Neural progenitor cell (in vitro differentiated cells): Measurements from ENCODE around the gene URGCP. TPM values are rescaled to one million over a fixed set of nuclear protein-coding genes. Genes with fewer than 3 reads are reported as not detected.

Source experiments
- DNase-seq: peaks from one replicate; pipeline ENCODE4 v3.0.0-alpha.2; 2016; ENCODE audit warnings: low spot score
- H2AFZ ChIP-seq: fragments of 200-600 bp; sonication (generic); replicated peaks from 2 replicates; pipeline ENCODE4 v1.6.1; 2016; ENCODE audit warnings: antibody characterized with exemption
- H3F3A ChIP-seq: fragments of 200-600 bp; sonication (generic); 2 replicates; pipeline ENCODE4 v1.6.1; 2016; ENCODE audit warnings: antibody characterized with exemption, low read depth
- H3K27ac ChIP-seq: fragments of 200-600 bp; sonication (generic); 2 replicates; pipeline ENCODE4 v1.5.1; 2016; ENCODE audit warnings: mild to moderate bottlenecking
- H3K27me3 ChIP-seq: fragments of 200-600 bp; sonication (generic); 2 replicates; pipeline ENCODE4 v1.6.1; 2016; ENCODE audit warnings: mild to moderate bottlenecking, moderate library complexity
- H3K36me3 ChIP-seq: fragments of 200-600 bp; sonication (generic); 2 replicates; pipeline ENCODE4 v1.5.1; 2016
- H3K4me1 ChIP-seq: fragments of 200-600 bp; sonication (generic); 2 replicates; pipeline ENCODE4 v1.6.1; 2016; ENCODE audit warnings: mixed run types
- H3K4me2 ChIP-seq: fragments of 200-600 bp; sonication (generic); 2 replicates; pipeline ENCODE4 v1.6.1; 2016
- H3K4me3 ChIP-seq: fragments of 200-600 bp; sonication (generic); 2 replicates; pipeline ENCODE4 v1.5.1; 2016
- H3K79me2 ChIP-seq: fragments of 200-600 bp; sonication (generic); 2 replicates; pipeline ENCODE4 v1.6.1; 2016; ENCODE audit warnings: low read depth
- H3K9ac ChIP-seq: fragments of 200-600 bp; sonication (generic); 2 replicates; pipeline ENCODE4 v1.6.1; 2016
- H3K9me3 ChIP-seq: fragments of 200-600 bp; sonication (generic); 2 replicates; pipeline ENCODE4 v1.5.1; 2016; ENCODE audit warnings: low read depth
- H4K20me1 ChIP-seq: fragments of 200-600 bp; sonication (generic); 2 replicates; pipeline ENCODE4 v1.6.1; 2016; ENCODE audit warnings: low read depth
- H3K27ac Mint-ChIP-seq: 3 replicates; pipeline ENCODE4 v1.8.0; 2021; ENCODE audit warnings: mixed read lengths
- H3K27me3 Mint-ChIP-seq: 2 replicates; pipeline ENCODE4 v1.8.0; 2022; ENCODE audit warnings: low read depth, mild to moderate bottlenecking, inconsistent platforms, moderate library complexity, mixed read lengths; ENCODE audit not compliant: insufficient read depth
- H3K36me3 Mint-ChIP-seq: 3 replicates; pipeline ENCODE4 v1.8.0; 2021; ENCODE audit warnings: mixed read lengths
- H3K4me1 Mint-ChIP-seq: 3 replicates; pipeline ENCODE4 v1.8.0; 2021; ENCODE audit warnings: mixed read lengths
- H3K4me3 Mint-ChIP-seq: 3 replicates; pipeline ENCODE4 v1.8.0; 2021; ENCODE audit warnings: mild to moderate bottlenecking, moderate library complexity, mixed read lengths
- H3K9me3 Mint-ChIP-seq: 3 replicates; pipeline ENCODE4 v1.8.0; 2020; ENCODE audit warnings: mixed read lengths
- EZH2 ChIP-seq: fragments of 200-600 bp; sonication (generic); IDR thresholded peaks from 2 replicates; pipeline ENCODE4 v1.6.1; 2017; ENCODE audit warnings: antibody characterized with exemption, mild to moderate bottlenecking, moderate library complexity
- EZH2phosphoT487 ChIP-seq: fragments of 200-600 bp; sonication (generic); IDR thresholded peaks from 2 replicates; pipeline ENCODE4 v1.6.1; 2017; ENCODE audit warnings: antibody characterized with exemption
- total RNA-seq: library from RNA; depleted of rRNA; stranded (reverse); fragments of >200 nt; gene quantifications from 2 replicates; pipeline ENCODE4 v1.2.3, GENCODE V29; 2015; ENCODE audit warnings: low replicate concordance
- TF ChIP-seq, protein P1 (sequence below): fragments of 200-600 bp; sonication (generic); IDR thresholded peaks from 2 replicates; pipeline ENCODE4 v1.5.1; 2017; ENCODE audit warnings: antibody characterized with exemption, mild to moderate bottlenecking

URGCP gene
- total RNA-seq, 1 donor from 2014 or later = 9.2 TPM

DNA sequence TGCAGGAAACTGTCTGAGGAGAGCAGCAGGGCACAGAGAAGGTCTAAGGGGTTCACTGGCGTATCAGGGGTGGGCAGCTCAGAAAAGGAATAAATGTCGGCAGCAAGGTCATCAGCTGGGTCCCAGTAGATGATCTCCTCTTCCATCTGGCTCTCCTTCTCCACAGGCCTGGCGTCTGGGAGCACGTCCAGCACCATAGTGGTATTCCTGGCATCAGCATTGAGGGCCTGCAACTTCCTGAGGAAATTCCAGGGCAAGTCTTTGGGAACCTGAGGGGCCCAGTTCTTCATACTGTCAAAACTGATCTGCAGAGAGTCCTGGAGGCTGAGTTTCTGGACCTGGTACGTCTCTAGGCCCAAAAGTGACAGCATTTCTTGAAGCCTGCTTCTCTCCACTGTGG, 27.5 kb downstream of the URGCP start:
- peaks cover 30% of the 10 kb centered on the region for H3K36me3 Mint-ChIP-seq
- no peak overlapping the region for H3K27ac Mint-ChIP-seq
- Histone ChIP-seq H2AFZ (no peak overlapping the region), H3K4me3 (no peak overlapping the region), H4K20me1 (no peaks in the 10 kb centered on the region), H3K9ac (no peak overlapping the region), H3K36me3 (no peaks in the 10 kb centered on the region), H3K27ac (no peak overlapping the region), H3K27me3 (no peaks in the 10 kb centered on the region), H3K4me1 (no peaks in the 10 kb centered on the region), H3F3A (no peaks in the 10 kb centered on the region), H3K9me3 (no peaks in the 10 kb centered on the region), H3K4me2 (no peak overlapping the region), H3K79me2 (no peaks in the 10 kb centered on the region)
- no peaks in the 10 kb centered on the region for H3K9me3 Mint-ChIP-seq
- H3K4me1 Mint-ChIP-seq = no peaks in the 10 kb centered on the region
- TF ChIP-seq, protein P1, sequence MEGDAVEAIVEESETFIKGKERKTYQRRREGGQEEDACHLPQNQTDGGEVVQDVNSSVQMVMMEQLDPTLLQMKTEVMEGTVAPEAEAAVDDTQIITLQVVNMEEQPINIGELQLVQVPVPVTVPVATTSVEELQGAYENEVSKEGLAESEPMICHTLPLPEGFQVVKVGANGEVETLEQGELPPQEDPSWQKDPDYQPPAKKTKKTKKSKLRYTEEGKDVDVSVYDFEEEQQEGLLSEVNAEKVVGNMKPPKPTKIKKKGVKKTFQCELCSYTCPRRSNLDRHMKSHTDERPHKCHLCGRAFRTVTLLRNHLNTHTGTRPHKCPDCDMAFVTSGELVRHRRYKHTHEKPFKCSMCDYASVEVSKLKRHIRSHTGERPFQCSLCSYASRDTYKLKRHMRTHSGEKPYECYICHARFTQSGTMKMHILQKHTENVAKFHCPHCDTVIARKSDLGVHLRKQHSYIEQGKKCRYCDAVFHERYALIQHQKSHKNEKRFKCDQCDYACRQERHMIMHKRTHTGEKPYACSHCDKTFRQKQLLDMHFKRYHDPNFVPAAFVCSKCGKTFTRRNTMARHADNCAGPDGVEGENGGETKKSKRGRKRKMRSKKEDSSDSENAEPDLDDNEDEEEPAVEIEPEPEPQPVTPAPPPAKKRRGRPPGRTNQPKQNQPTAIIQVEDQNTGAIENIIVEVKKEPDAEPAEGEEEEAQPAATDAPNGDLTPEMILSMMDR = no peak
- TF ChIP-seq EZH2 = no peak
- peaks cover 2% of the 10 kb centered on the region for H3K27me3 Mint-ChIP-seq
- no peak overlapping the region for H3K4me3 Mint-ChIP-seq
- DNase-seq = no peak

DNA sequence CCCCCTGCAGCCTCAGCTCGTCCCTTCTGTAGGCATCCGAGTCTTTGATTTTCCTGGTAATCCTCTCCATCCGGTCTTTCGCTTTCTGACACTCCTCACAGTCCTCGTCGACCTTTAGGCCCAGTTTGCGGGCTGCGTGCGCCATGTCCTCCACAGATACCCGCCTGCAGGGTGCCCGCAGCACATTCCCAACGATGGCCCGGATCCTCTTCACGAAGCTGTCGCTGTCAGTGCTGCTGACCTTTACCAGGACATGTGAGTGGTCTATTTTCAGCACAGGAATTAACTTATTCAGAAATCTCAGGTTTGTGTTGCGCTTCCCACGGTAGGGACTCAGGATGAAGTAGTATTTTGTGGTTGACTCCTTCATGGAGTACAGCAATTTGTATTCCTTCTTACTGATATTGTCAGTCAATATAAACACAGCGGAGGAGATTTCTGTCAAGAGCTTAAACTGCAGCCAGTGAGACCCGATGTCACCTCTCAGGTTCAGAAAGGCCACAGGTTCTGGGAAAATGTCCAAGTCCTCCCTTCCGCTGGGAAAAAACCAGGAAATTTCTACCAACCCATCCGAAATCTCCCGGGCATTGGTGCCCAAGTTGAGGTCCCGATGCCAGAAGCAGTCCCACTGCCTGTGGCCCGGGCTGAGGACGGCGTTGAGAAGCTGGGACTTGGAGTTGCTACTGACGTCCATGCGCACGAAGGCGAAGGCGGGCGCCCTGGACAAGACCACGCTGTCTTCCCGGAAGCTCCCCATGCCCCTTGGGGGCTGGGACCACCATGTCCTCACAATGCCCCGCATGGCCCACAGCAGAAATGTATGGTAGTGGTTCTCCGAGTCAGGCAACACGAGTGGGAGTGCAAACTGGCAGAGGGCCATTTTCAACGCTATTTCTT, 28.2 kb downstream of the URGCP start:
- DNase-seq = no peak
- no peak overlapping the region for H3K27ac Mint-ChIP-seq
- H4K20me1 ChIP-seq = no peaks in the 10 kb centered on the region
- no peaks in the 10 kb centered on the region for H3K9me3 Mint-ChIP-seq
- no peak overlapping the region for H3K4me2 ChIP-seq
- no peaks in the 10 kb centered on the region for H3K36me3 ChIP-seq
- H3F3A ChIP-seq = no peaks in the 10 kb centered on the region
- no peak overlapping the region for H3K27ac ChIP-seq
- H3K4me3 ChIP-seq = no peak overlapping the region
- no peaks in the 10 kb centered on the region for H3K27me3 ChIP-seq
- H3K4me3 Mint-ChIP-seq = no peak overlapping the region
- H2AFZ ChIP-seq = no peak overlapping the region
- TF ChIP-seq, protein P1 = no peak
- TF ChIP-seq EZH2phosphoT487 (no peak), EZH2 (no peak)
- H3K4me1 Mint-ChIP-seq = no peaks in the 10 kb centered on the region
- peaks cover 30% of the 10 kb centered on the region for H3K36me3 Mint-ChIP-seq
- no peaks in the 10 kb centered on the region for H3K79me2 ChIP-seq
- H3K4me1 ChIP-seq = no peaks in the 10 kb centered on the region
- H3K9ac ChIP-seq = no peak overlapping the region
- peaks cover 3% of the 10 kb centered on the region for H3K27me3 Mint-ChIP-seq
- no peaks in the 10 kb centered on the region for H3K9me3 ChIP-seq

- Histone ChIP-seq H3K36me3 (no peaks in the 10 kb centered on the region), H4K20me1 (no peaks in the 10 kb centered on the region), H3K4me1 (no peaks in the 10 kb centered on the region), H3F3A (no peaks in the 10 kb centered on the region), H3K27ac (no peak overlapping the region), H3K9ac (no peak overlapping the region), H3K4me3 (no peak overlapping the region), H3K9me3 (no peaks in the 10 kb centered on the region), H3K79me2 (no peaks in the 10 kb centered on the region), H2AFZ (no peak overlapping the region), H3K4me2 (no peak overlapping the region), H3K27me3 (no peaks in the 10 kb centered on the region)
- no peak for TF ChIP-seq EZH2phosphoT487
- TF ChIP-seq, protein P1 = no peak
- Mint-ChIP-seq H3K4me3 (no peak overlapping the region), H3K27me3 (peaks cover 6% of the 10 kb centered on the region), H3K36me3 (peaks cover 30% of the 10 kb centered on the region), H3K9me3 (no peaks in the 10 kb centered on the region), H3K4me1 (peaks cover 4% of the 10 kb centered on the region), H3K27ac (no peak overlapping the region)
- DNase-seq = no peak
Measured at GRCh38 chr7:43876976-43877745, 29.2 kb downstream of the URGCP start.
